IPS-NIHi7 (cell line): Measurements from ENCODE around the gene R3HDM2.
A peak's percentile ranks its signal among the peaks of the same experiment; 100 is the strongest.

Source experiments
- DNase-seq: peaks from one replicate; pipeline ENCODE4 v3.0.0; 2012; ENCODE audit warnings: mixed read lengths; ENCODE audit errors: extremely low spot score

Gene R3HDM2

DNA sequence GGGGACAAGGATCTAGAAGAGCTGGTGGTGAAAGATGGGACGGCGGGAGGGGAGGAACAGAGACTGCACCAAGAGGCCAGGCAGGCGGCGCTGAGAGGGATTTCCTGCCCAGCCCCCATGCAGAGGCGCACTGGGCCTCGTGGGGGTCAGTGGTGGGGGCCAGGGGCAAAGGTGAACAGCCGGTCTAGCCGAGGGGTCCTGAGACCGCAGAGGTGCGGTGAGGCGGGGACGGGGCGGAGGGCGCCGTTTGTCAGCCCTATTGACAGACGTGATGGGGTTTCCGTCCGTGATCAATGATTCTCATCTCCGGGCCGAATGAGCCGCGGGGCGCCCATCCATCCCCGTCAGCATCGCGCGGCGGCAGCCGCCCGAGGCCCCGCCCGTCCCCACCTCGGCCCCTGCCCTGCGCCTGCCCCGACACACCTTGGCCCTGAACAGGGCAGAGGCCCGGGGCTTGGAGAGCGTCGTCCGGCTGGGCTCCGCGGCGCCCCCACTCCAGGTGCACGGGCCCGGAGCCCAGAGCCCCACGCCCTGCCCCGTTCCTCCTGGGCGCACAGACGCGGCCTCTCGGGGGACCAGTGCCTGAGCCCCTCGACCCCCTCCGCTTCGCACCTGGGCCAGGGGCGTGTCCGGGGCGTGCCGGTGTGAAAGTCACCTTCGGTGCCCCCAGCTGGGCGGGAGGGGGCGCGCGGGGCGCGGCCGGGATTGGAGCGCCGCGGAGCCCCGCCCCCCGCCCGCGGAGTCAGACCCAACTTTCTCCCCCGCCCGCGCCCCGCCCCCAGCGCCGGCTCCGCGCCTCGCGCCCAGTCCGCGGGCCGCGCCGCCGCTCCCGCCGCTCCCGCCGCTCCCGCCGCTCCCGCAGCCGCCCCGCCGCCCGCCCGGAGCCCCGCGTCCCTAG, 214.6 kb downstream of the R3HDM2 start, which contains the start of gene NXPH4:
NXPH4 (plus strand) TSS at position 781 of the 898 bp plus-strand sequence. CDS start 176 bp downstream, outside the sequence.
- DNase-seq, result peak; percentile 67

DNA sequence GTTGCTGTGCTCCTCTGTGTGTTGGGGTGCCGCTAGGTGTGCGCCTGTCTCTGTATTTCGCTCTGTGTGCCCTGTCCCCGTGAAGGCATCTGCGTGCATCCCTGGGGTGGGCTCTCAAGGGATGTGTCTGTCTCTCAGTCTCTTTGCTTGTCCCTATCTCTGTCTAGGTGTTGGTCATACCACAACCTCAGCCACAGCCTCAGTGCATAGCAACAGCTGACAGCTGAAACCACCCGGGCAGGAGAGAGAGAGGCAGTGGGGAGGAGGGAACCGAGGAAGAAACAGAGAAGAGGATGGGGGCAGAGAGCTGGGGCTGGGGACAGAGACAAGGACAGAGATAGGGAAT, 215.2 kb downstream of the R3HDM2 start:
- no peak for DNase-seq

DNA sequence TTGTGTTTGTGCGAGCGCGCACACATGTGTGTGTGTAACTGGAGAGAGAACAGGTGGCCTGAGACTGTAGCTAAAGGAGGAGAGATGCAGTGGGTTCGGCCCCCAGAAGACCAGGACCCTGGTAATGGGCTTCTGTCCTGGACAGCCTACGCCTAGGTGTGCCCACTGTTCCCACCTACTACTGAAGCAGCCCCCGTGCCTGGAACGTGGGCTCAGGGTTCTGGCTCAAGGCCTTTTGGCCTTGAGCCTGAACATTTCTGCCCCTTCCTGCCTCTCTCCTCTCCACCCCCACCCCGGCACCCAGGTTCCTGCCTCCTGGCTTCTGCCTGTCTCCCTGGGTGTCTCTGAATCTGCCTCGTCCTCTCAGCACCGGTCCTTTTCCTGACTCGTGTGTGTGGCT, 215.8 kb downstream of the R3HDM2 start:
- no peak for DNase-seq

DNA sequence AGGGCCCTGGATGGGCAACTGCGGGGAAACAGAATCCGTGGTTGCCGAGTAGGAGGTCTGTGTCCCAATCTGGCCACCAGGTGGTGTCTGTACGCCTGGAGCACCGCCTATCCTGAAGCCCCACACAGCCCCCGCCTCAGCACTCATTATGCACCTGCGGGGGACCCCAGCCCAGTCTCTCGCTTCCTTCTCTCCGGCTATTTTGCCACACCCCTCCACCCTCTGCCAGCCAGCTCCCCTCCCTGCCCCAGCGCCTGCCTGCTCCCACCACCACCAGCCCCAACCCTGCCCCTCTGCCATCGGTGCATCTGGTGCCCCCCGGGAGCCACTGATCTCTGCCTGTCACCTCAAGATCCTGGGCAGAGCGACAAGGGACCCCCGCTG, 216.5 kb downstream of the R3HDM2 start:
- DNase-seq, result peak; percentile 86

DNA sequence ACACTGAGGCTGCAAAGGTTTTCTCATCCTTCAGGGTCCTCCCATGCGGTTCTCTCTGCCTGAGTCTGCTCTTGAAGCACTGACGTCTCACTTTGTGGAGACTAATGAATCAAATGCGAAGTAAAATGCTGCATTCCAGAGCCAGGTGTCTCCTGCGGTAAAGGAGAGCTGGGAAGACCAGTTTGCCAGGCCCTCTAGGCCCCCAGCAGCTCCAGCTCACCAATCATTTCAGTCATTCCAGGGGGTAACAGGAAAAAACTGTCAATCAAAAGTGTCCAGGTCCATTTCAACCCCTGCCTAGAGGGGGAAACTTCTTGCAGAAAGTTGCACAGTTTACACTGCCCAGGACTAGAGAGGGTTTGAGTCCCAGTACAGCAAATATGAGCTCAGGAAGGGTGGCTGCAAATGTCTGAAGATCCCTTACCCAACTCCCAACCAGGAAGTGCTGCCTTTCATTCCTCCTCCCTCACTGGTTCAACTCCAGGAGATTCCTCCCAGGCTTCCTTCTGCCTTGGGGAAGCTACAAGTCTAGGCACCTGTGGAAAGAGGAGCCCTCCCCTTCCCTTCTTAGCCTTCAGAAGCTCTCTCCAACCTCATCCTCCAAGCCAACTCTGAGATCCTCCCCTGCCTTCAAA, 217.0 kb downstream of the R3HDM2 start:
- DNase-seq, result no peak

DNA sequence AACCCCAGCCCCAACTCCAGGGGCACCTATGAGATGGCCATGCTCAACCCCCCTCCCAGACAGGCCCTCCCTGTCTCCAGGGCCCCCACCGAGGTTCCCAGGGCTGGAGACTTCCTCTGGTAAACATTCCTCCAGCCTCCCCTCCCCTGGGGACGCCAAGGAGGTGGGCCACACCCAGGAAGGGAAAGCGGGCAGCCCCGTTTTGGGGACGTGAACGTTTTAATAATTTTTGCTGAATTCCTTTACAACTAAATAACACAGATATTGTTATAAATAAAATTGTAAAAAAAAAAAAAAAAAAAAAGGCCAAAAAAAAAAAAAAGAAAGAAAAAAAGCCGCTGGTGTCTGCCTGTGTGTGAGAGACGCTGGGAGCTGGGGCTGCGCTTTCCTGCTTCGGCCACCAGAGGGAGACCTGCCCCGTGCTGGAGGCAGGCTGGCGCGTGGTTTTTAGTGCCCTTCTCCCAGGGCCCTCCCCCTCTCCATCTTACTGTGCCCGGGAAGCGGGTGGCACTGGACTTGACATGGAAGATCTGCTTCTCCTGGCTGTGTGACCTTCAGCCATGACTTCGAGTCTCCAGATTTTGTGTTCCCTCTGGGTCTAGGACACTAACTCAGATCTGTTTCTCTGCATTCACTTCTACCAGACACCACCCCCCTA, 217.7 kb downstream of the R3HDM2 start:
- DNase-seq, result peak; percentile 92

DNA sequence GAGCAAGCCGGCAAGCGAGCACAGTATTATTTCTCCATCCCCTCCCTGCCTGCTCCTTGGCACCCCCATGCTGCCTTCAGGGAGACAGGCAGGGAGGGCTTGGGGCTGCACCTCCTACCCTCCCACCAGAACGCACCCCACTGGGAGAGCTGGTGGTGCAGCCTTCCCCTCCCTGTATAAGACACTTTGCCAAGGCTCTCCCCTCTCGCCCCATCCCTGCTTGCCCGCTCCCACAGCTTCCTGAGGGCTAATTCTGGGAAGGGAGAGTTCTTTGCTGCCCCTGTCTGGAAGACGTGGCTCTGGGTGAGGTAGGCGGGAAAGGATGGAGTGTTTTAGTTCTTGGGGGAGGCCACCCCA, 218.2 kb downstream of the R3HDM2 start:
- DNase-seq, result no peak

DNA sequence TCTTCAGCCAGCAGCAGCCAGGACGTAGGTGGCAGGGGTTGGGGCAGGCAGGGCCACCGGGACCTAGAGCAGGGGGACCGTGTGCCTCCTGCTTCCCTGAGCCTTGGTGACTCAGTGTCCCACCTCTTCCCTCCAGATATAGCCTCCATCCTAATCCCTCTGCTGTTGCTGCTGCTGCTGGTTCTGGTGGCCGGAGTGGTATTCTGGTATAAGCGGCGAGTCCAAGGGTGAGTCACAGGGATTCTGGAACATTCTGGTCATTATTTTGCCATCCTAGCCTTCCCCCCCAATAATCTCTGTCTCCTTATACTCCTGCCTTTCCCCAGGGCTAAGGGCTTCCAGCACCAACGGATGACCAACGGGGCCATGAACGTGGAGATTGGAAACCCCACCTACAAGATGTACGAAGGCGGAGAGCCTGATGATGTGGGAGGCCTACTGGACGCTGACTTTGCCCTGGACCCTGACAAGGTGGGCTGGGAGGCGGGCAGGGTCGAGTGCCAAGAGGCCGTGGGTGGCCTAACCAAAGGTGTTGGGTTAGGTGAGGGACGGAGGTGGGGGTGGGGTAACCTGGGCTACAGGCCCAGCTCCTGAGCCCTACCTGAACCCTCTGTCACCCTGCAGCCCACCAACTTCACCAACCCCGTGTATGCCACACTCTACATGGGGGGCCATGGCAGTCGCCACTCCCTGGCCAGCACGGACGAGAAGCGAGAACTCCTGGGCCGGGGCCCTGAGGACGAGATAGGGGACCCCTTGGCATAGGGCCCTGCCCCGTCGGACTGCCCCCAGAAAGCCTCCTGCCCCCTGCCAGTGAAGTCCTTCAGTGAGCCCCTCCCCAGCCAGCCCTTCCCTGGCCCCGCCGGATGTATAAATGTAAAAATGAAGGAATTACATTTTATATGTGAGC, 218.8 kb downstream of the R3HDM2 start:
- no peak for DNase-seq

DNA sequence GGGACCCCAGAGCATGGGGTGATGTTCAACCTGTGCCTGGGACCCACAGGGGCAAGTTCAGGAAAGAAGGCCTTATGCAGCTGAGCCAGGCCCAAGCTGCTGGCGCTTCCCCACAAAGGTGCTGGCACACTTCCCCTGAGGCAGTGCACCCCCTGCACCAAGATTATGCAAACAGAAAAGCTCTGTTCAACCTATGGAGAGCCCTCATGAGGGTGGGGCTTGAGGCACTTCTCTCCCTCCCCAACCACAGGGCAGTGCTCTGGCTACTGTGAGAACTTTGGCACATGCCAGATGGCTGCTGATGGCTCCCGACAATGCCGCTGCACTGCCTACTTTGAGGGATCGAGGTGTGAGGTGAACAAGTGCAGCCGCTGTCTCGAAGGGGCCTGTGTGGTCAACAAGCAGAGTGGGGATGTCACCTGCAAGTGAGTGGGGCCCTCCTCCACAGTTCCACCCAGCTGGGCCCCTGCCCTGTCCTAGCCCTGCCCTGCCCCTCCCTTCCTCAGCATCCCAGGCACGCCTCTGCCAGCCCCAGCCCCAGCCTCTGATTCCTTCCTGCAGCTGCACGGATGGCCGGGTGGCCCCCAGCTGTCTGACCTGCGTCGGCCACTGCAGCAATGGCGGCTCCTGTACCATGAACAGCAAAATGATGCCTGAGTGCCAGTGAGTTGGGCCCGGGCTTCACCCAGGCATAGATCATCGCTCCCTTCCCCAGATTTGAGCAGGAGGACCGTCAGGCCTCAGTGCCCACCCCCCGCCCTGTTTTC, 219.7 kb downstream of the R3HDM2 start:
- DNase-seq, result no peak

DNA sequence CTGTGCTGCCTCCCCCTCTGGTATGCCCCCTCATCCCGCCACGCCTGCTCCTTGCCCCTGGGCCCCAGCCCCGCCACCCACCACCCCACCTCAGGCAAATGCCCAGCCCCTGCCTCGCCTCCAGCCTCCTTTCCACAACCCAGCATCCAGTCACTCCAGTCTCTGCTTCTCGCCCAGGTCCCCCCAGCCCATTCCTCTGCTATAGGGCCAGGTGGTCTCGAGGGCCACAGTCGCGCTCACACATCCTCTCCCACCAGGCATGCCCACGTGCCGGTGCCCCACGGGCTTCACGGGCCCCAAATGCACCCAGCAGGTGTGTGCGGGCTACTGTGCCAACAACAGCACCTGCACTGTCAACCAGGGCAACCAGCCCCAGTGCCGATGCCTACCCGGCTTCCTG, 220.4 kb downstream of the R3HDM2 start:
- DNase-seq, result no peak

DNA sequence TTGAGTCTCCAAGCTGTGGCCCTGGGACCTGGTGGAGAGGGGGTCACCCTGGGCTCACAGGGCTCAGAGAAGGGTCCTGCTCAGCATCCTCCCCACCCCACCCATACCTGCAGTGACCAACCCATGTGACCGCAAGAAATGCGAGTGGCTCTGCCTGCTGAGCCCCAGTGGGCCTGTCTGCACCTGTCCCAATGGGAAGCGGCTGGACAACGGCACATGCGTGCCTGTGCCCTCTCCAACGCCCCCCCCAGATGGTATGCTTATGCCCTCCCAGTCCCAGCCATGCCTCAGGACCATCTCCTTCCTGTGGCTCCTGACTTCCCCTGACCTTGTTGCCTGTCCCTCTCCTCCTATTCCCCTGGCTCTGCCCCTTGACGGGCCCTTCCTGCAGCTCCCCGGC, 220.9 kb downstream of the R3HDM2 start:
- DNase-seq, result no peak

DNA sequence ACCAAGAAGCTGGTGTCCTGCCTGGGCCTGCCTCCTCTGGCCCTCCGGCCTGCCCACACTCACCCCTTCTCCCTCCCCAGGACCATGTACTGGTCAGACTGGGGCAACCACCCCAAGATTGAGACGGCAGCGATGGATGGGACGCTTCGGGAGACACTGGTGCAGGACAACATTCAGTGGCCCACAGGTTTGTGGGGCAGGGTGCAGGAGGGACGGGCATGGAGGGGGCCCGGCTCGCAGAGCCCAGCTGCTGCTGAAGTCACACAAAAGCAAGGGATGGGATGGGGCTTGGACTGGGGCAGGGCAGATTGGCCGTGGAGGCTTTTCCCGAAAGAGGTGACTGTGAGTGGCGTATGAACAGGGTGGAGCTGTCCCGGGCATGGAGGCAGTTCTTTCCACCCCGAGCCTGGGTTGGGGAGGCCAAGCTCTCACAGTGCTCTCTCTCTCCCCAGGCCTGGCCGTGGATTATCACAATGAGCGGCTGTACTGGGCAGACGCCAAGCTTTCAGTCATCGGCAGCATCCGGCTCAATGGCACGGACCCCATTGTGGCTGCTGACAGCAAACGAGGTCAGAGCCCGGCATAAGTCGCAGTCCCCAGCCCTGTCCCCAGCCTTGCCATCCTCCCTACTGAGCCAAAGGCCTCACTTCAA, 222.1 kb downstream of the R3HDM2 start:
- no peak for DNase-seq

DNA sequence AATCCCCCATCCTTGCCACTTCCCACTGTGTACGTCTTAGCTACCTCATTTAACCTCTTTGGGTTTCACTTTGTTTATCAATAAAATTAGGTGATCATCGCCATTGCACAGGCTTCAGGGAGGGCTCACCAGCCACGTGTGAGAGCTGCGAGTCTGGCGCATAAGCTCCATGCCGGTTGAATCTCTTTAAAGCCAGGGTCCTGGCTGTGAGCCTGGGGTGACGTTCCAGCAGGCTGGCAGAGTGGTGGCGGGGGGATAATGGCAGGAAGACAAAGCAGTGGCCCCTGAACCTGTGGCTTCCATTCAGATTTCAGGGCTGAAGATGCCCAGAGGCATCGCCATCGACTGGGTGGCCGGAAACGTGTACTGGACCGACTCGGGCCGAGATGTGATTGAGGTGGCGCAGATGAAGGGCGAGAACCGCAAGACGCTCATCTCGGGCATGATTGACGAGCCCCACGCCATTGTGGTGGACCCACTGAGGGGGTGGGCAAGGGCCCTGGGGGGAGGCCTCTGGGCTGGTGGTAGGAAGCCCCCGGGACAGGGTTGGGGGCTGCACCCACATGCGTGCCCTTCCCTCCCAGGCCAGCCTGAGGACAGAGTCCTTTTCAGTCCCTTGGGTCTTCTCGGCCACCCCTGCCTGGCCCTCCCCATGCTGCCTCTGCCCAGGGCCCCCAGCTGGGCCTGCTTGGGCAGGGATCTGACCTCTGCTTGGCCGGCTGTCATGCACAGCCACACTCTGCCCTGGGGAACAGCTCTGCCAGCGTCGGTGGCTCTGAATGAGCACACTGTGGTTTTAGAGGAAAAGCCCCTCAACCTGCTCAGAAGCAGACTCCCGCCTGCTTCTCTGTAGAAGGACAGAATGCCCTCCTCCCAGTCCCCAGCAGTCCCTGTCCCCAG, 222.9 kb downstream of the R3HDM2 start:
- DNase-seq, result no peak

DNA sequence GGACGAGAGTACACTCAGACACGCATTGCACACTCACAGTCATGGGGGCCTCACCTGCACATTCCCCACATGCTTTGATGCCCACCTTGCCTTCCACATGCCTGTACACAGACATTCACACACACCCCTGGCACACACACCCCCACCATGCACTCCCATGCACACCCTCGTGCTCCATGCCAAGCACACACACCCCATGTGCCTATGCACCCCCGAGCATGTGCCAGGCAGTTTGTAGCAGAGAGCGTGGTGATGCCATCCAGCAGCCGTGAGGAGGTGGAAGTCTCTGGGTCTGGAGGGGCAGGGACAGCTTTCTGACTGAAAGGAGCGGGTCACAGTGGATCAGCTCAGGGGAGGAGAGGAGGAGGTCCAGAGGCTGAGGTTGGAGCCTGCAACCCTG, 224.9 kb downstream of the R3HDM2 start:
- DNase-seq, result no peak

DNA sequence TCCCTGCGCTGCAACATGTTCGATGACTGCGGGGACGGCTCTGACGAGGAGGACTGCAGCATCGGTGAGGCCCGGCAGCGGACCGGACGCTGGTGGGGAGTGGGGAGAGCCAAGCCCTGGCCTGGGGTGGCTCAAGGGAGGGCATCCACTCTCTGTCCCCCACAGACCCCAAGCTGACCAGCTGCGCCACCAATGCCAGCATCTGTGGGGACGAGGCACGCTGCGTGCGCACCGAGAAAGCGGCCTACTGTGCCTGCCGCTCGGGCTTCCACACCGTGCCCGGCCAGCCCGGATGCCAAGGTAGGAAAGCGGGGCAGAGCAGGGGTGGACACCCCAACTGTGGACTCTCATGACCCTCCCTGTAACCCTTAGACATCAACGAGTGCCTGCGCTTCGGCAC, 225.7 kb downstream of the R3HDM2 start:
- DNase-seq, result no peak

DNA sequence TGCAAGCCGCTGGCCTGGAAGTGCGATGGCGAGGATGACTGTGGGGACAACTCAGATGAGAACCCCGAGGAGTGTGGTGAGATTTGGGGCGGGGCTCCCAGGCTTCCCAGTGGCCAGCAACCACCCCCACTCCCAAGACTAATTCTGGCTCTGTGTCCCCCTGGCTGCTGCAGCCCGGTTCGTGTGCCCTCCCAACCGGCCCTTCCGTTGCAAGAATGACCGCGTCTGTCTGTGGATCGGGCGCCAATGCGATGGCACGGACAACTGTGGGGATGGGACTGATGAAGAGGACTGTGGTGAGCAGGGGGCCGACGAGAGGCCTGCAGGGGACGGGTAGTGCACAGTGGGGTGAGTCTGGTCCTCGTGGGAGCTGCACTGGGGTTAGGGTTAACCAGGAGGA, 226.4 kb downstream of the R3HDM2 start:
- DNase-seq, result no peak

DNA sequence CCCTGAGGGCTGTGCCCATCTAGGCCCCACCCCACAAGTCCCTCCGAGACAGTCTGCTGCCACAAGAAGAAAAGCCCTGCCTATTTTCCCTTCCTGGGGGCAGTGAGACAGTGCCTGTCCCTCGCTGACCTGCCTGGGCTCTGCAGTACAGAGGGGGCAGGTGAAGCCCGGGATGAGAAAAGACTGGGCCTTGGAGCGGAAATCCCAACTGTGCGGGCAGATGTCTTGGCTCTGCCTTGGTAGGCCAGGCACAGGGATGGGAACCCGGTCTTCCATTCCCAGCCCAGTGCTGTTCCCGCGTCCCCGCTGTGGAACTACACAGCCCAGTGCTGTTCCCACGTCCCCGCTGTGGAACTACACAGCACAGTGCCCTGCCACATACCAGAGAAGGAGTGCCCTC, 227.1 kb downstream of the R3HDM2 start:
- DNase-seq, result no peak
